Uterus (tissue), 4 donors: Measurements from ENCODE around the gene NUP85. TPM values are rescaled to one million over a fixed set of nuclear protein-coding genes. Genes with fewer than 3 reads are reported as not detected.
A peak's percentile ranks its signal among the peaks of the same experiment; 100 is the strongest.

Experiments used
- DNase-seq, 2 donors: peaks; one replicate each; pipeline ENCODE4 v3.0.0-alpha.2; 2019 to 2020
- H3K27ac ChIP-seq, 2 donors: fragments of 200-600 bp; sonication (generic); 1 replicate in 1 of 2; 2 replicates in 1 of 2; pipeline ENCODE4 v1.5.1; 2016 to 2018
- H3K27me3 ChIP-seq, 2 donors: fragments of 200-600 bp; sonication (generic); one replicate each; pipeline ENCODE4 v1.5.1; 2018 to 2019; ENCODE audit warnings: control low read depth in 1 of 2
- H3K36me3 ChIP-seq, 2 donors: fragments of 200-600 bp; sonication (generic); one replicate each; pipeline ENCODE4 v1.5.1; 2019; ENCODE audit warnings: control low read depth in 1 of 2
- H3K4me1 ChIP-seq, 2 donors: fragments of 200-600 bp; sonication (generic); one replicate each; pipeline ENCODE4 v1.5.1; 2018 to 2019; ENCODE audit warnings: control low read depth in 1 of 2
- H3K4me3 ChIP-seq, 2 donors: fragments of 200-600 bp; sonication (generic); 1 replicate in 1 of 2; 2 replicates in 1 of 2; pipeline ENCODE4 v1.5.1; 2018 to 2019; ENCODE audit warnings: mild to moderate bottlenecking in 1 of 2
- H3K9me3 ChIP-seq, 2 donors: fragments of 200-600 bp; sonication (generic); one replicate each; pipeline ENCODE4 v1.5.1; 2019; ENCODE audit warnings: control low read depth in 1 of 2
- CTCF ChIP-seq, 4 experiments: fragments of 200-600 bp in 2 of 4; fragments of 450-650 bp in 2 of 4; sonication (generic) in 2 of 4; IDR thresholded peaks; one replicate each; pipeline ENCODE4 v1.5.1; 2016 to 2019; ENCODE audit warnings: antibody characterized with exemption in 4 of 4, mild to moderate bottlenecking in 2 of 4, moderate library complexity in 1 of 4
- POLR2A ChIP-seq, 2 donors: fragments of 450-650 bp; IDR thresholded peaks; one replicate each; pipeline ENCODE4 v1.6.1; 2016; ENCODE audit warnings: antibody characterized with exemption in 2 of 2, mild to moderate bottlenecking in 1 of 2, moderate library complexity in 1 of 2
- intact Hi-C: fragments of 100-400 bp; cut with DNase I; formaldehyde crosslinking; loops from one replicate; pipeline ENCODE4 v1.15.1; 2023; ENCODE audit warnings: low total_unique reads
- total RNA-seq, 4 donors: library from RNA; depleted of rRNA in 3 of 4; stranded (reverse); fragments of >200 nt in 3 of 4; gene quantifications; one replicate each; pipeline versions ENCODE4 v1.1.0 to v1.2.4, GENCODE V29; 2014 to 2023
- donor health status: DM: yes; HTN: yes; CAD: no.

Gene NUP85
- total RNA-seq, 4 donors from 2014 or later = 17.1 to 108 (median 39.1) TPM

- peak overlapping the region in 1 of 2 donors; percentile 33 for H3K27ac ChIP-seq
- no peaks in the 10 kb centered on the region for H3K4me1 ChIP-seq
- no peaks in the 10 kb centered on the region for H3K36me3 ChIP-seq
- H3K9me3 ChIP-seq = no peaks in the 10 kb centered on the region
- peak; percentile 55 to 58 for DNase-seq
- no peaks in the 10 kb centered on the region for H3K27me3 ChIP-seq
- TF ChIP-seq CTCF (IDR thresholded peaks at IDR 0.05) (peak; percentile 52 to 77 (median 70)), POLR2A (IDR thresholded peaks at IDR 0.05) (no peak)
- intact Hi-C loops = no loop called here
- no peak overlapping the region for H3K4me3 ChIP-seq
Observed at GRCh38 chr17:75238684-75239191, 33.3 kb downstream of the NUP85 start.

GRCh38 chr17:75239214-75239613 lies 33.7 kb downstream of the NUP85 start:
- H3K27me3 ChIP-seq = no peaks in the 10 kb centered on the region
- H3K4me1 ChIP-seq = no peaks in the 10 kb centered on the region
- intact Hi-C loops = no loop called here
- no peak for DNase-seq
- no peaks in the 10 kb centered on the region for H3K36me3 ChIP-seq
- TF ChIP-seq POLR2A (IDR thresholded peaks at IDR 0.05) = no peak
- peak overlapping the region in 1 of 2 donors; percentile 33 for H3K27ac ChIP-seq
- no peaks in the 10 kb centered on the region for H3K9me3 ChIP-seq
- no peak overlapping the region for H3K4me3 ChIP-seq

GRCh38 chr17:75239778-75240393 lies 34.4 kb downstream of the NUP85 start:
- H3K4me1 ChIP-seq = no peaks in the 10 kb centered on the region
- no peak overlapping the region for H3K27ac ChIP-seq
- intact Hi-C loops = no loop called here
- H3K36me3 ChIP-seq = no peaks in the 10 kb centered on the region
- no peak for DNase-seq
- TF ChIP-seq POLR2A (IDR thresholded peaks at IDR 0.05) = no peak
- TF ChIP-seq CTCF (IDR thresholded peaks at IDR 0.05) = no peak
- no peak overlapping the region for H3K4me3 ChIP-seq
- no peaks in the 10 kb centered on the region for H3K9me3 ChIP-seq
- no peaks in the 10 kb centered on the region for H3K27me3 ChIP-seq

- H3K27me3 ChIP-seq = no peaks in the 10 kb centered on the region
- intact Hi-C loops = no loop called here
- DNase-seq = no peak
- no peaks in the 10 kb centered on the region for H3K36me3 ChIP-seq
- H3K9me3 ChIP-seq = no peaks in the 10 kb centered on the region
- H3K4me1 ChIP-seq = no peaks in the 10 kb centered on the region
- H3K4me3 ChIP-seq = no peak overlapping the region
- no peak overlapping the region for H3K27ac ChIP-seq
- TF ChIP-seq POLR2A (IDR thresholded peaks at IDR 0.05) (no peak), CTCF (IDR thresholded peaks at IDR 0.05) (peak in 3 of 4 experiments; percentile 8 to 32 (median 14))
Observed at GRCh38 chr17:75240394-75241142, 35.1 kb downstream of the NUP85 start.

GRCh38 chr17:75241143-75241430 lies 35.6 kb downstream of the NUP85 start:
- H3K9me3 ChIP-seq = no peaks in the 10 kb centered on the region
- no peaks in the 10 kb centered on the region for H3K36me3 ChIP-seq
- no peak for DNase-seq
- intact Hi-C loops = no loop called here
- no peaks in the 10 kb centered on the region for H3K27me3 ChIP-seq
- H3K4me3 ChIP-seq = no peak overlapping the region
- no peak for TF ChIP-seq POLR2A (IDR thresholded peaks at IDR 0.05)
- no peak for TF ChIP-seq CTCF (IDR thresholded peaks at IDR 0.05)
- no peaks in the 10 kb centered on the region for H3K4me1 ChIP-seq
- no peak overlapping the region for H3K27ac ChIP-seq
